Gastroesophageal sphincter (tissue), 4 donors: ENCODE measurements around the gene RND3. TPM values are rescaled to one million over a fixed set of nuclear protein-coding genes. Genes with fewer than 3 reads are reported as not detected.

Source experiments
- ATAC-seq: fragments of 150-250 bp; one replicate; pipeline ENCODE4 v1.9.1; 2016; ENCODE audit warnings: mild to moderate bottlenecking, moderate library complexity
- H3K27ac ChIP-seq, 4 donors: fragments of 200-600 bp; sonication (generic) in 3 of 4; 1 replicate in 3 of 4; 2 replicates in 1 of 4; pipeline ENCODE4 v1.5.1; 2016 to 2019
- H3K27me3 ChIP-seq: fragments of 200-600 bp; sonication (generic); one replicate; pipeline ENCODE4 v1.5.1; 2019
- H3K36me3 ChIP-seq, 2 donors: fragments of 200-600 bp; sonication (generic); one replicate each; pipeline ENCODE4 v1.5.1; 2019; ENCODE audit warnings: control low read depth in 1 of 2
- H3K4me1 ChIP-seq, 3 donors: fragments of 200-600 bp; sonication (generic); 1 replicate in 2 of 3; 2 replicates in 1 of 3; pipeline ENCODE4 v1.5.1; 2016 to 2019; ENCODE audit warnings: control low read depth in 2 of 3
- H3K4me3 ChIP-seq, 2 donors: fragments of 200-600 bp; sonication (generic); one replicate each; pipeline ENCODE4 v1.5.1; 2019; ENCODE audit warnings: mild to moderate bottlenecking in 1 of 2, moderate library complexity in 1 of 2
- H3K9me3 ChIP-seq, 3 donors: fragments of 200-600 bp; sonication (generic); one replicate each; pipeline ENCODE4 v1.5.1; 2017 to 2019; ENCODE audit warnings: control low read depth in 2 of 3
- CTCF ChIP-seq, 4 experiments: fragments of 200-600 bp in 2 of 4; fragments of 450-650 bp in 2 of 4; sonication (generic) in 1 of 4; IDR thresholded peaks; one replicate each; pipeline ENCODE4 v1.5.1; 2017 to 2019; ENCODE audit warnings: antibody characterized with exemption in 4 of 4, mild to moderate bottlenecking in 2 of 4, moderate library complexity in 2 of 4
- EP300 ChIP-seq: sonication (generic); formaldehyde crosslinking; IDR thresholded peaks from one replicate; pipeline ENCODE4 v1.6.1; 2017; ENCODE audit warnings: antibody characterized with exemption, mild to moderate bottlenecking
- POLR2A ChIP-seq, 2 donors: fragments of 450-650 bp; IDR thresholded peaks; one replicate each; pipeline ENCODE4 v1.6.1; 2017; ENCODE audit warnings: antibody characterized with exemption in 2 of 2, mild to moderate bottlenecking in 2 of 2, moderate library complexity in 1 of 2
- POLR2AphosphoS5 ChIP-seq: sonication (generic); formaldehyde crosslinking; IDR thresholded peaks from one replicate; pipeline ENCODE4 v1.6.1; 2017; ENCODE audit warnings: antibody characterized with exemption
- WGBS, 2 donors: methylation state at CpG; one replicate each; pipeline ENCODE4 v1.1.5; 2018; ENCODE audit warnings: low coverage in 1 of 2; 5-methylcytosine and 5-hydroxymethylcytosine counted together
- total RNA-seq, 4 donors: library from RNA; depleted of rRNA; stranded (reverse); fragments of >200 nt; gene quantifications; one replicate each; pipeline ENCODE4 v1.1.0, GENCODE V29; 2016

The RND3 gene
- total RNA-seq, 4 donors from 2014 or later, result 31.0 to 154 (median 81.0) TPM

- no peaks in the 10 kb centered on the region for H3K9me3 ChIP-seq
- H3K27ac ChIP-seq, result peak overlapping the region; percentile 35 to 98 (median 75)
- H3K4me1 ChIP-seq, result peaks cover 43 to 88% (median 56%) of the 10 kb centered on the region in 3 donors
- H3K36me3 ChIP-seq, result no peaks in the 10 kb centered on the region
- 65 to 68% methylated on average over 5 of the region's 6 CpGs for WGBS, 2 donors
- TF ChIP-seq EP300 (no peak), CTCF (IDR thresholded peaks at IDR 0.05) (no peak), POLR2A (IDR thresholded peaks at IDR 0.05) (no peak), POLR2AphosphoS5 (no peak)
- no peak for ATAC-seq
- no peaks in the 10 kb centered on the region for H3K27me3 ChIP-seq
- H3K4me3 ChIP-seq, result no peak overlapping the region
Observed at GRCh38 chr2:150480971-150481830, 6.3 kb downstream of the RND3 start.

DNA sequence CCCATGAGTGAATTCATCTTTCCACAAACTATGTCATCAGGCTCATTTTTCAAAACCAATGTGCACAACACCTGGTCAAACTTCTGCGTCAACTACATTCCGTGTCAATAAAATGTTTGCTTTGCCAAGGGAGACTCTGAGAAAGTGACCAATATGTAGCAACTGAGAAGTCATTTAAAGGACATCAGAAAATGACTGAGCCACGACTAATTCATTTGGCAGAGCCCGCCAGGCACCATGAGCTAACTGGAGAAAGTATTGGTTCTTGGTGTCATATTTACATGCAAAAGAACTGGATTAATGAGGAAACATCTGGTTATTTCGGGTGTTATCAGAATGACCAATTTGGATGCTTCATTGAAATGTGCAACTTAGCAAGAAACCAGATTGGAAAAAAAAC is 7.2 kb downstream of the RND3 start:
- peaks cover 49 to 98% (median 62%) of the 10 kb centered on the region in 3 donors for H3K4me1 ChIP-seq
- TF ChIP-seq POLR2A (IDR thresholded peaks at IDR 0.05) (no peak), EP300 (no peak), CTCF (IDR thresholded peaks at IDR 0.05) (no peak), POLR2AphosphoS5 (no peak)
- WGBS, 2 donors, result 50 to 58% methylated on average over 5 of the region's 5 CpGs
- ATAC-seq, result no peak
- H3K36me3 ChIP-seq, result no peaks in the 10 kb centered on the region
- H3K27me3 ChIP-seq, result no peaks in the 10 kb centered on the region
- no peak overlapping the region for H3K4me3 ChIP-seq
- H3K9me3 ChIP-seq, result no peaks in the 10 kb centered on the region
- H3K27ac ChIP-seq, result peak overlapping the region; percentile 35 to 98 (median 77)

- H3K27me3 ChIP-seq, result no peaks in the 10 kb centered on the region
- no peak for ATAC-seq
- TF ChIP-seq EP300, result no peak
- no peaks in the 10 kb centered on the region for H3K36me3 ChIP-seq
- H3K9me3 ChIP-seq, result no peaks in the 10 kb centered on the region
- 30 to 51% methylated on average over 2 to 3 of the region's 3 CpGs for WGBS, 2 donors
- peak overlapping the region; percentile 73 to 98 (median 88) for H3K27ac ChIP-seq
- peaks cover 49 to 98% (median 60%) of the 10 kb centered on the region in 3 donors for H3K4me1 ChIP-seq
- H3K4me3 ChIP-seq, result no peak overlapping the region
Observed at GRCh38 chr2:150479075-150479915, 8.2 kb downstream of the RND3 start.

GRCh38 chr2:150478200-150478974 is 9.1 kb downstream of the RND3 start:
- Histone ChIP-seq H3K4me3 (no peak overlapping the region), H3K4me1 (peaks cover 47 to 98% (median 57%) of the 10 kb centered on the region in 3 donors), H3K27me3 (no peaks in the 10 kb centered on the region), H3K36me3 (peaks cover 0 to 8% of the 10 kb centered on the region in 2 donors), H3K9me3 (no peaks in the 10 kb centered on the region), H3K27ac (peak overlapping the region; percentile 73 to 98 (median 88))
- TF ChIP-seq POLR2AphosphoS5 (peak; percentile 17), EP300 (no peak), POLR2A (IDR thresholded peaks at IDR 0.05) (no peak), CTCF (IDR thresholded peaks at IDR 0.05) (no peak)
- WGBS, 2 donors, result 23 to 30% methylated on average over 5 to 6 of the region's 6 CpGs
- ATAC-seq, result no peak

GRCh38 chr2:150477347-150477746 is 10.1 kb downstream of the RND3 start:
- Histone ChIP-seq H3K36me3 (peaks cover 0 to 18% of the 10 kb centered on the region in 2 donors), H3K27me3 (no peaks in the 10 kb centered on the region), H3K4me3 (peak overlapping the region; percentile 5 to 17), H3K9me3 (no peaks in the 10 kb centered on the region), H3K27ac (peak overlapping the region; percentile 73 to 98 (median 88)), H3K4me1 (peaks cover 42 to 98% (median 54%) of the 10 kb centered on the region in 3 donors)
- 30 to 55% methylated on average over 3 of the region's 3 CpGs for WGBS, 2 donors
- ATAC-seq, result no peak
- TF ChIP-seq POLR2A (IDR thresholded peaks at IDR 0.05), result no peak
- no peak for TF ChIP-seq EP300
- TF ChIP-seq POLR2AphosphoS5, result no peak
- peak in 1 of 4 experiments; percentile 3 for TF ChIP-seq CTCF (IDR thresholded peaks at IDR 0.05)
